Naive thymus-derived CD8-positive, alpha-beta T cell (primary cell): Measurements from ENCODE around the gene SCFD1. TPM values are rescaled to one million over a fixed set of nuclear protein-coding genes. Genes with fewer than 3 reads are reported as not detected.
"Not testable (repeated sequence)": the region's sequence is repeated elsewhere in the genome, so short reads cannot be mapped to it uniquely, and the experiment has no call there.

Source experiments
- ATAC-seq, 2 donors: fragments of 150-1000 bp; cut with Tn5 transposase in 1 of 2; sonication (Bioruptor Pico), chemical (Tn5 transposase) in 1 of 2; 1 replicate in 1 of 2; 2 replicates in 1 of 2; pipeline ENCODE4 v1.10.0; 2021; ENCODE audit warnings: mild to moderate bottlenecking in 2 of 2, moderate library complexity in 2 of 2
- POLR2A ChIA-PET: fragments of 350-600 bp; sonication (Branson Sonifier 250); formaldehyde crosslinking; loops from one replicate; lab custom pipeline; 2021; ENCODE audit warnings: antibody characterized with exemption; lab: Charles Lee
- DNase-seq, 10 donors: peaks; one replicate each; pipeline versions ENCODE4 v3.0.0 to v3.0.0-alpha.2; 2020 to 2022
- H3K27ac Mint-ChIP-seq, 10 donors: one replicate each; pipeline ENCODE4 v1.8.0; 2020 to 2022; ENCODE audit warnings: mild to moderate bottlenecking in 10 of 10, mixed read lengths in 10 of 10, moderate library complexity in 4 of 10, inconsistent platforms in 1 of 10
- H3K27me3 Mint-ChIP-seq, 5 donors: one replicate each; pipeline ENCODE4 v1.8.0; 2021 to 2022; ENCODE audit warnings: mixed read lengths in 5 of 5
- H3K36me3 Mint-ChIP-seq, 3 donors: one replicate each; pipeline ENCODE4 v1.8.0; 2020 to 2022; ENCODE audit warnings: mixed read lengths in 3 of 3, mild to moderate bottlenecking in 2 of 3, inconsistent platforms in 1 of 3
- H3K4me1 Mint-ChIP-seq, 4 donors: one replicate each; pipeline ENCODE4 v1.8.0; 2021 to 2022; ENCODE audit warnings: mixed read lengths in 4 of 4
- H3K4me3 Mint-ChIP-seq, 10 donors: one replicate each; pipeline ENCODE4 v1.8.0; 2020 to 2022; ENCODE audit warnings: mild to moderate bottlenecking in 10 of 10, mixed read lengths in 10 of 10, moderate library complexity in 6 of 10, inconsistent platforms in 1 of 10
- H3K9me3 Mint-ChIP-seq, 9 donors: one replicate each; pipeline ENCODE4 v1.8.0; 2020 to 2022; ENCODE audit warnings: mixed read lengths in 9 of 9, mild to moderate bottlenecking in 3 of 9, inconsistent platforms in 1 of 9, moderate library complexity in 1 of 9
- polyA plus RNA-seq, 3 donors: library from polyadenylated mRNA; unstranded; fragments of 300-500 nt; fragmentation: Illumina TruSeq; gene quantifications; one replicate each; pipeline ENCODE4 v1.2.3, GENCODE V29; 2021
- total RNA-seq, 8 experiments: library from RNA in 2 of 8; stranded (reverse) in 2 of 8; gene quantifications; one replicate each; pipeline ENCODE4 v1.2.3 and lab custom pipeline; 2021 to 2026

SCFD1 gene, protein sequence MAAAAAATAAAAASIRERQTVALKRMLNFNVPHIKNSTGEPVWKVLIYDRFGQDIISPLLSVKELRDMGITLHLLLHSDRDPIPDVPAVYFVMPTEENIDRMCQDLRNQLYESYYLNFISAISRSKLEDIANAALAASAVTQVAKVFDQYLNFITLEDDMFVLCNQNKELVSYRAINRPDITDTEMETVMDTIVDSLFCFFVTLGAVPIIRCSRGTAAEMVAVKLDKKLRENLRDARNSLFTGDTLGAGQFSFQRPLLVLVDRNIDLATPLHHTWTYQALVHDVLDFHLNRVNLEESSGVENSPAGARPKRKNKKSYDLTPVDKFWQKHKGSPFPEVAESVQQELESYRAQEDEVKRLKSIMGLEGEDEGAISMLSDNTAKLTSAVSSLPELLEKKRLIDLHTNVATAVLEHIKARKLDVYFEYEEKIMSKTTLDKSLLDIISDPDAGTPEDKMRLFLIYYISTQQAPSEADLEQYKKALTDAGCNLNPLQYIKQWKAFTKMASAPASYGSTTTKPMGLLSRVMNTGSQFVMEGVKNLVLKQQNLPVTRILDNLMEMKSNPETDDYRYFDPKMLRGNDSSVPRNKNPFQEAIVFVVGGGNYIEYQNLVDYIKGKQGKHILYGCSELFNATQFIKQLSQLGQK
- total RNA-seq = 10 to 100 TPM; 71.2 to 80.0 TPM
- polyA plus RNA-seq = 10 to 100 TPM; 56.2 to 62.8 (median 57.5) TPM
- total RNA-seq (lab: John Stamatoyannopoulos, UW) = 70.1 to 108 (median 97.0) reads per million in 6 experiments

DNA sequence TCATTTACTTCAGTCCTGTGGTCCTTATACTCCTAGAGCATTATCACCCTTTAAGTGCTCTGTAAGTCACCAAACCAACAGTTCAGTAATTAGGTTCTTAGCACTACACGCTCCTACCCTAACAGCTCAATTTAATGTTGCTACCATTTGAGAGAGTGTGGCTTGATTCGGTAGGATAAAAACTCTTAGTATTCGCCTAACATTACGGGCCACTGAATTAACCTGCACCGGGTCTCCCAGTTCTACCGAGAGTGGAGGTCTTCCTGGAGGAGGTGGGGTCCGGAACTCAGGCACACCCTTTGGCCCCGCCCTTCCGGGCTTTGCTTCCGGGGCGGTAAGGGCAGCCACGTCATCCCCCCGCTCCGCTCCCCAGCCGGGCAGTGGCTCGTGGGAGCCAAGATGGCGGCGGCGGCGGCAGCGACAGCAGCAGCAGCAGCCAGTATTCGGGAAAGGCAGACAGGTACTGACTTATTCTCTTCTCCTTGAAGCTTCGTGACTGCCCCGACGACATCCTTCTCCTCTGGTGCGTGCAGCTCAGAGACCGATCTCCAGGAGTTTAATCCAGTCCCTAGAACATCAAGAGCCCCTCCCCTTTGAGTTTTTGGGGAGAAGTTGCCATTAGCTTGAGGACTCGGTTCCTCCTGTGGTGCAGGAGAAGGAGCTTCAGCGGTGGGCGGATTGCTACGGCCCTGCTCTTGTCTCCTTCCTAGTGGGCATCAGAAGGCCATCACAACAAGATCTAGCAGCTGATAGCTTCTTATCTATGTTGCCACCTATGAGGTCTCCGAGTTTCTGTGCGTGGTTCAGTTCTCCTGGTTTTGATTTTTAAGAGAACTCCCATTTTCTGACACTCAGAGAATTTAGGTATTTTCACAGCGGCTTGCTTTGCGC, at the start of gene SCFD1:
TSS of gene SCFD1 (plus strand) at position 380 of the 891 bp plus-strand sequence. CDS start at position 400, 20 bp downstream.
- Mint-ChIP-seq H3K4me1 (peaks cover 15 to 51% (median 36%) of the 10 kb centered on the region in 4 donors), H3K36me3 (peaks cover 0 to 2% (median 0%) of the 10 kb centered on the region in 3 donors)

DNA sequence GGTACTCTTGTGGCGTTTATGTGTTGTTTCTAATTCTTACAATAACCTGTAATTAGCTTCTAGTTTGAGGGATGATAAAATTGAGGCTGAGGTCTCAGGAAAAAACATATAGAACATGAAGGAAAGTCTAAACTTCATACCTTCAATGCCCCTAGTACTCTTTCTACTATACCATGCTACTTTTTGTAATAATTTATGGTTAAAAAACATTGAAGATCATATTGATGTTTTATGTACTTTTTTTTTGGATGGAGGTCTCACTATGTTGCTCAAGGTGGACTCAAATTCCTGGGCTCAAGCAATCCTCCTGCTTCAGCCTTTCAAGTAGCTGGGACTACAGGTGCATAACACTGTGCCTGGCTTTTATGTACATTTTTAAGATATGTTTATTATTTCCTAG, 49.3 kb upstream of the SCFD1 start:
- POLR2A ChIA-PET = no interaction called here
- H3K27me3 Mint-ChIP-seq = no peaks in the 10 kb centered on the region
- no peak overlapping the region for H3K4me3 Mint-ChIP-seq
- peak overlapping the region in 1 of 10 donors; percentile 70 for H3K27ac Mint-ChIP-seq
- H3K4me1 Mint-ChIP-seq = peaks cover 53 to 89% (median 86%) of the 10 kb centered on the region in 4 donors
- ATAC-seq = no peak
- H3K9me3 Mint-ChIP-seq = peaks cover 0 to 3% (median 0%) of the 10 kb centered on the region in 9 donors
- no peak for DNase-seq
- peaks cover 0 to 12% (median 2%) of the 10 kb centered on the region in 3 donors for H3K36me3 Mint-ChIP-seq

More for the DNA sequence above, at the start of gene SCFD1:
- POLR2A ChIA-PET = interaction anchor here (0.5 to 1.5 kb wide), 9 partner anchors 27 to 1581 kb away, joined by 3 to 6 read pairs (median 3); partner anchors contain the start of gene HECTD1
- H3K9me3 Mint-ChIP-seq = no peaks in the 10 kb centered on the region
- DNase-seq (peak; percentile 88 to 94 (median 90)), ATAC-seq (peak; percentile 97 to 98)
- peak within 1 kb of the TSS; percentile 84 to 99 (median 97) for H3K27ac Mint-ChIP-seq
- H3K27me3 Mint-ChIP-seq = no peaks in the 10 kb centered on the region
- peak within 1 kb of the TSS; percentile 87 to 100 (median 98) for H3K4me3 Mint-ChIP-seq

GRCh38 chr14:30573226-30573814, 48.8 kb upstream of the SCFD1 start:
- peak overlapping the region in 2 of 10 donors; percentile 25 to 70 for H3K27ac Mint-ChIP-seq
- H3K4me1 Mint-ChIP-seq = peaks cover 49 to 89% (median 86%) of the 10 kb centered on the region in 4 donors
- H3K4me3 Mint-ChIP-seq = no peak overlapping the region
- POLR2A ChIA-PET = no interaction called here
- ATAC-seq (no peak), DNase-seq (no peak)
- H3K36me3 Mint-ChIP-seq = peaks cover 0 to 12% (median 4%) of the 10 kb centered on the region in 3 donors
- no peaks in the 10 kb centered on the region for H3K27me3 Mint-ChIP-seq
- peaks cover 0 to 3% (median 0%) of the 10 kb centered on the region in 9 donors for H3K9me3 Mint-ChIP-seq

- DNase-seq = no peak
- peak overlapping the region in 1 of 10 donors; percentile 36 for H3K27ac Mint-ChIP-seq
- H3K9me3 Mint-ChIP-seq = peaks cover 0 to 3% (median 0%) of the 10 kb centered on the region in 9 donors
- POLR2A ChIA-PET = no interaction called here
- peaks cover 0 to 12% (median 5%) of the 10 kb centered on the region in 3 donors for H3K36me3 Mint-ChIP-seq
- no peak overlapping the region for H3K4me3 Mint-ChIP-seq
- H3K4me1 Mint-ChIP-seq = peaks cover 51 to 92% (median 88%) of the 10 kb centered on the region in 4 donors
- H3K27me3 Mint-ChIP-seq = no peaks in the 10 kb centered on the region
- no peak for ATAC-seq
Measured at GRCh38 chr14:30573966-30574365, 48.2 kb upstream of the SCFD1 start.

GRCh38 chr14:30574777-30575176, 47.3 kb upstream of the SCFD1 start:
- DNase-seq, POLR2A ChIA-PET, H3K4me3 Mint-ChIP-seq, H3K27me3 Mint-ChIP-seq, ATAC-seq, H3K27ac Mint-ChIP-seq, H3K9me3 Mint-ChIP-seq: not testable (repeated sequence)
- H3K4me1 Mint-ChIP-seq = peaks cover 47 to 90% (median 83%) of the 10 kb centered on the region in 4 donors
- H3K36me3 Mint-ChIP-seq = peaks cover 0 to 12% (median 5%) of the 10 kb centered on the region in 3 donors

DNA sequence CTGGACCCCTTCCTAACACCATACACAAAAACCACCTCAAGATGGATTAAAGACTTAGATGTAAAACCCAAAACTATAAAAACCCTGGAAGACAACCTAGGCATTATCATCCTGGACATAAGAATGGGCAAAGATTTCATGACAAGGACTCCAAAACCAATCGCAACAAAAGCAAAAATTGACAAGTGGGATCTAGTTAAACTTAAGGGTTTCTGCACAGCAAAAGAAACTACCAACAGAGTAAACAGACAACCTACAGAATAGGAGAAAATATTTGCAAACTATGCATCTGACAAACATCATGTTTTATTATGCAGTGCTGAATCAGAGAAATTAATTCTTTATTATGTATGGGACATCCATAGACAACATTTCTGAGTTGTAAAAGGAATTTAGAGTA, 45.8 kb upstream of the SCFD1 start:
- ATAC-seq, H3K4me3 Mint-ChIP-seq, H3K27me3 Mint-ChIP-seq, H3K9me3 Mint-ChIP-seq, POLR2A ChIA-PET, H3K36me3 Mint-ChIP-seq, DNase-seq: not testable (repeated sequence)
- Mint-ChIP-seq H3K27ac (peak overlapping the region in 1 of 10 donors; percentile 41), H3K4me1 (peaks cover 34 to 77% (median 68%) of the 10 kb centered on the region in 4 donors)

DNA sequence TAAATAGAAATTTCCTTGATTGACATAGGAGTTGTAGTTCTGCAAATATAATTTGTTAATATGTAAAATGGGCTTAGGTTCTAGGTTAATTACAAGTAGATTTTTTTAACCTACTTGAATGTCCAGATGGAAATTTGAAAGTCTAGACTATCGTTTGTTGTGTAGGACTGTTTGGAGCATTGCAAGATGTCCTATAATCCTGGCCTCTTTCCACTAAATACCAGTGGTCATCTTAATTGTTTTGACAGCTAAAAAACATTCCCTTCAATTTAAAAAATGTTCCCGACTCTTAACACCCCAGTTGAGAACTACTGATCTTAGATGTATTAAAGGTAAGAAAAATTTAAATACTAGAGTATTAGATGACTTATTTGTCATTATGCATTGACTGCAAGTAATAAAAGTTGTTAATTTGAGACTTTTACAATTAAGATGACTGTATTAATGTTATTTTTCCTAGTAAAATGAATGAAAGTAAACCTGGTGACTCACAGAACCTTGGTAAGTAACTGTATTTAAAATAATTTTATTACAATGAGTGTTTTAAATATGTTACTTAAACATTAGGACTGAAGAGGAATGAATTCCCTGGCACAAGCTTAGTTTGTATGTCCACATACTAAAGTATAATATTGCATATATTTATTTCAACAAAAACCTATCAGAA, 41.4 kb upstream of the SCFD1 start:
- DNase-seq (no peak), ATAC-seq (no peak)
- H3K27me3 Mint-ChIP-seq = no peaks in the 10 kb centered on the region
- H3K4me3 Mint-ChIP-seq = no peak overlapping the region
- peaks cover 30 to 40% (median 36%) of the 10 kb centered on the region in 3 donors for H3K36me3 Mint-ChIP-seq
- POLR2A ChIA-PET = no interaction called here
- H3K9me3 Mint-ChIP-seq = peaks cover 7 to 25% (median 10%) of the 10 kb centered on the region in 9 donors
- H3K27ac Mint-ChIP-seq = no peak overlapping the region
- H3K4me1 Mint-ChIP-seq = peaks cover 14 to 53% (median 37%) of the 10 kb centered on the region in 4 donors

- ATAC-seq (no peak), DNase-seq (no peak)
- Mint-ChIP-seq H3K27ac (no peak overlapping the region), H3K27me3 (no peaks in the 10 kb centered on the region), H3K9me3 (peaks cover 7 to 25% (median 10%) of the 10 kb centered on the region in 9 donors), H3K4me1 (peaks cover 15 to 53% (median 35%) of the 10 kb centered on the region in 4 donors), H3K36me3 (peaks cover 30 to 44% (median 41%) of the 10 kb centered on the region in 3 donors), H3K4me3 (no peak overlapping the region)
- POLR2A ChIA-PET = no interaction called here
Measured at GRCh38 chr14:30581283-30581625, 40.9 kb upstream of the SCFD1 start.

GRCh38 chr14:30582376-30582775, 39.7 kb upstream of the SCFD1 start:
- Mint-ChIP-seq H3K27me3 (no peaks in the 10 kb centered on the region), H3K4me3 (no peak overlapping the region), H3K4me1 (peaks cover 15 to 43% (median 26%) of the 10 kb centered on the region in 4 donors), H3K27ac (peak overlapping the region in 1 of 10 donors; percentile 47), H3K36me3 (peaks cover 30 to 48% (median 46%) of the 10 kb centered on the region in 3 donors), H3K9me3 (peaks cover 7 to 25% (median 10%) of the 10 kb centered on the region in 9 donors)
- ATAC-seq = no peak
- no peak for DNase-seq
- POLR2A ChIA-PET = no interaction called here

GRCh38 chr14:30584058-30584630, 38.0 kb upstream of the SCFD1 start:
- ATAC-seq (no peak), DNase-seq (no peak)
- Mint-ChIP-seq H3K27ac (no peak overlapping the region), H3K27me3 (no peaks in the 10 kb centered on the region), H3K36me3 (peaks cover 30 to 62% (median 46%) of the 10 kb centered on the region in 3 donors), H3K4me1 (peaks cover 9 to 25% (median 14%) of the 10 kb centered on the region in 4 donors), H3K4me3 (peak overlapping the region in 1 of 10 donors; percentile 2), H3K9me3 (peaks cover 7 to 25% (median 10%) of the 10 kb centered on the region in 9 donors)
- POLR2A ChIA-PET = interaction anchor here (0.7 kb wide), 1 partner anchor 531 kb away, joined by 3 read pairs; no protein-coding TSS in a partner anchor

- Mint-ChIP-seq H3K4me3 (no peak overlapping the region), H3K27me3 (no peaks in the 10 kb centered on the region), H3K9me3 (peaks cover 7 to 25% (median 10%) of the 10 kb centered on the region in 9 donors), H3K27ac (peak overlapping the region in 1 of 10 donors; percentile 38), H3K4me1 (peaks cover 4 to 24% (median 12%) of the 10 kb centered on the region in 4 donors), H3K36me3 (peaks cover 30 to 71% (median 53%) of the 10 kb centered on the region in 3 donors)
- ATAC-seq = no peak
- POLR2A ChIA-PET = no interaction called here
- no peak for DNase-seq
Measured at GRCh38 chr14:30585204-30585603, 36.9 kb upstream of the SCFD1 start.
